IMR-90 (cell line): ENCODE data around the gene ARV1. TPM values are rescaled to one million over a fixed set of nuclear protein-coding genes. Genes with fewer than 3 reads are reported as not detected.

Experiments
- ATAC-seq: fragments of 200-7000 bp; cut with Tn5 transposase; 2 replicates; pipeline ENCODE4 v1.9.1; 2020; ENCODE audit warnings: low read depth, mild to moderate bottlenecking, moderate library complexity
- BruUV-seq: library from RNA; stranded (reverse); fragments of 400-500 nt; replicated peaks from 2 replicates; lab custom pipeline; 2021; lab: Mats Ljungman, UMichigan
- CTCF ChIA-PET: fragments of 300-600 bp; formaldehyde crosslinking; extraction: SDS; loops from one replicate; lab custom pipeline; 2021; ENCODE audit warnings: antibody characterized with exemption; lab: Yijun Ruan, JAX
- POLR2A ChIA-PET: fragments of 300-600 bp; sonication (Branson Sonifier 250); formaldehyde crosslinking; loops from one replicate; lab custom pipeline; 2022; ENCODE audit warnings: antibody characterized with exemption; ENCODE audit not compliant: unreplicated experiment; lab: Charles Lee
- DNase-seq: peaks from one replicate; pipeline ENCODE4 v3.0.0; 2013
- H2AFZ ChIP-seq: replicated peaks from 2 replicates; pipeline ENCODE3; 2013; ENCODE audit warnings: low read length, mild to moderate bottlenecking; ENCODE audit not compliant: poor library complexity
- H2AK5ac ChIP-seq: 2 replicates; pipeline ENCODE4 v1.6.1; 2013; ENCODE audit warnings: low read depth, low read length, inconsistent platforms
- H2AK9ac ChIP-seq: replicated peaks from 2 replicates; pipeline ENCODE3; 2013; ENCODE audit warnings: mild to moderate bottlenecking, low read depth, low read length, moderate library complexity; ENCODE audit not compliant: poor library complexity
- H2BK120ac ChIP-seq: 2 replicates; pipeline ENCODE4 v1.6.1; 2013; ENCODE audit warnings: low read depth, low read length, inconsistent platforms
- H2BK15ac ChIP-seq: 3 replicates; pipeline ENCODE4 v1.6.1; 2013; ENCODE audit warnings: low read depth, low read length, inconsistent platforms
- H2BK20ac ChIP-seq: 2 replicates; pipeline ENCODE4 v1.6.1; 2013; ENCODE audit warnings: low read depth, mild to moderate bottlenecking, inconsistent platforms, low read length, moderate library complexity
- H2BK5ac ChIP-seq: 2 replicates; pipeline ENCODE4 v1.6.1; 2013; ENCODE audit warnings: mild to moderate bottlenecking, low read depth, low read length, inconsistent platforms; ENCODE audit not compliant: poor library complexity, severe bottlenecking
- H3K14ac ChIP-seq: replicated peaks from 2 replicates; pipeline ENCODE4 v1.6.1; 2013; ENCODE audit warnings: low read depth, low read length, inconsistent platforms
- H3K18ac ChIP-seq: 2 replicates; pipeline ENCODE4 v1.6.1; 2013; ENCODE audit warnings: low read depth, low read length, control low read depth
- H3K23ac ChIP-seq: 2 replicates; pipeline ENCODE4 v1.6.1; 2013; ENCODE audit warnings: low read depth, low read length, inconsistent platforms
- H3K27ac ChIP-seq: 2 replicates; pipeline ENCODE4 v1.5.1; 2013; ENCODE audit warnings: mild to moderate bottlenecking, control low read depth, low read length; ENCODE audit not compliant: insufficient read depth
- H3K27me3 ChIP-seq: 2 replicates; pipeline ENCODE4 v1.6.1; 2013; ENCODE audit warnings: low read length; ENCODE audit not compliant: control insufficient read depth, insufficient read depth
- H3K36me3 ChIP-seq: 2 replicates; pipeline ENCODE4 v1.6.1; 2013; ENCODE audit warnings: low read length, mixed read lengths; ENCODE audit not compliant: control insufficient read depth, insufficient read depth
- H3K4ac ChIP-seq: 2 replicates; pipeline ENCODE4 v1.6.1; 2013; ENCODE audit warnings: low read depth, low read length, inconsistent platforms
- H3K4me1 ChIP-seq: 2 replicates; pipeline ENCODE4 v1.6.1; 2013; ENCODE audit warnings: low read length, mixed read lengths; ENCODE audit not compliant: control insufficient read depth, insufficient read depth
- H3K4me2 ChIP-seq: 2 replicates; pipeline ENCODE4 v1.6.1; 2013; ENCODE audit warnings: low read depth, mild to moderate bottlenecking, control low read depth, low read length, moderate library complexity
- H3K4me3 ChIP-seq: 2 replicates; pipeline ENCODE4 v1.5.1; 2013; ENCODE audit warnings: low read depth, mild to moderate bottlenecking, control low read depth, low read length, moderate library complexity; ENCODE audit not compliant: insufficient read depth
- H3K56ac ChIP-seq: 2 replicates; pipeline ENCODE4 v1.6.1; 2013; ENCODE audit warnings: low read length, inconsistent platforms; ENCODE audit not compliant: insufficient read depth; ENCODE audit errors: extremely low read depth
- H3K79me1 ChIP-seq, 2 experiments: 2 replicates each; pipeline ENCODE4 v1.6.1; 2013; ENCODE audit warnings: low read length in 2 of 2, inconsistent platforms in 1 of 2, low read depth in 1 of 2
- H3K9ac ChIP-seq: 2 replicates; pipeline ENCODE4 v1.6.1; 2013; ENCODE audit warnings: low read depth, low read length, control low read depth
- H3K9me1 ChIP-seq: 2 replicates; pipeline ENCODE4 v1.6.1; 2013; ENCODE audit warnings: low read length, inconsistent platforms; ENCODE audit not compliant: insufficient read depth
- H3K9me3 ChIP-seq: 2 replicates; pipeline ENCODE4 v1.6.1; 2013; ENCODE audit warnings: low read length; ENCODE audit not compliant: control insufficient read depth, insufficient read depth
- H4K20me1 ChIP-seq: 2 replicates; pipeline ENCODE4 v1.6.1; 2013; ENCODE audit warnings: low read length, inconsistent platforms; ENCODE audit not compliant: insufficient read depth
- H4K5ac ChIP-seq: 2 replicates; pipeline ENCODE4 v1.6.1; 2013; ENCODE audit warnings: mild to moderate bottlenecking, low read depth, low read length, control low read depth
- H4K8ac ChIP-seq, 2 experiments: 2 replicates each; pipeline ENCODE4 v1.6.1; 2013; ENCODE audit warnings: low read depth in 2 of 2, low read length in 2 of 2, control low read depth in 1 of 2, inconsistent platforms in 1 of 2
- H4K91ac ChIP-seq: 2 replicates; pipeline ENCODE4 v1.6.1; 2013; ENCODE audit warnings: low read depth, low read length, inconsistent platforms; ENCODE audit not compliant: insufficient read depth
- NFE2L2 ChIP-seq: fragments of 150-350 bp; IDR thresholded peaks from 2 replicates; pipeline ENCODE4 v1.6.1; 2016; ENCODE audit warnings: low read depth, mild to moderate bottlenecking, low read length
- USF2 ChIP-seq: fragments of 150-350 bp; IDR thresholded peaks from 2 replicates; pipeline ENCODE4 v1.6.1; 2017; ENCODE audit warnings: mild to moderate bottlenecking, antibody characterized with exemption, low read length, low read depth
- WGBS, 2 experiments: methylation state at CpG; one replicate each; pipeline versions ENCODE4 v1.1.5 to v1.1.7; 2013; ENCODE audit warnings: missing lambda C conversion rate in 2 of 2; ENCODE audit not compliant: insufficient read length in 1 of 2; ENCODE audit errors: extremely low coverage in 2 of 2; 5-methylcytosine and 5-hydroxymethylcytosine counted together
- dilution Hi-C: fragments of 300-500 bp; cut with HindIII; formaldehyde crosslinking; loops from one replicate; pipeline ENCODE4 v1.14.3; 2018; ENCODE audit warnings: low sequenced_read_pairs; ENCODE audit not compliant: unreplicated experiment
- in situ Hi-C: fragments of 300-500 bp; cut with MboI; formaldehyde crosslinking; loops from 3 replicates; pipeline ENCODE4 v1.14.3; 2019; ENCODE audit warnings: low sequenced_read_pairs, inconsistent platforms, mixed read lengths
- intact Hi-C: fragments of 100-400 bp; cut with micrococcal nuclease; formaldehyde crosslinking; loops from 2 replicates; pipeline ENCODE4 v1.10.0; 2022
- polyA plus RNA-seq, 3 experiments: library from polyadenylated mRNA; depleted of rRNA; stranded (reverse); fragments of >200 nt; gene quantifications; 2 replicates each; pipeline ENCODE4 v1.2.3, GENCODE V29; 2012; ENCODE audit warnings: low replicate concordance in 1 of 3
- total RNA-seq: library from RNA; depleted of rRNA; stranded (reverse); fragments of >200 nt; gene quantifications from 2 replicates; pipeline ENCODE4 v1.2.3, GENCODE V29; 2012

The ARV1 gene
- total and polyA plus RNA-seq, 2 of the 4 experiments (the other 2 are of a cell fraction), result 19.0 to 22.9 TPM

GRCh38 chr1:231044588-231044987 is 65.7 kb downstream of the ARV1 start:
- CTCF ChIA-PET, result no interaction called here
- Histone ChIP-seq H3K9ac (no peak overlapping the region), H3K27me3 (peaks cover 27% of the 10 kb centered on the region), H3K4me3 (no peak overlapping the region), H3K56ac (no peak overlapping the region), H3K79me1 (no peaks in the 10 kb centered on the region), H3K4me1 (peaks cover 5% of the 10 kb centered on the region; the same call in 1 of the 2 replicates), H2AFZ (no peak overlapping the region), H2BK5ac (no peak overlapping the region), H2AK9ac (no peak overlapping the region), H4K8ac (no peak overlapping the region), H3K36me3 (no peaks in the 10 kb centered on the region), H3K4me2 (no peak overlapping the region), H2AK5ac (no peak overlapping the region), H3K4ac (no peak overlapping the region), H3K14ac (no peak overlapping the region), H2BK20ac (no peak overlapping the region), H2BK15ac (no peak overlapping the region), H4K91ac (no peak overlapping the region), H4K20me1 (no peaks in the 10 kb centered on the region), H3K9me1 (no peaks in the 10 kb centered on the region), H3K23ac (no peak overlapping the region), H3K18ac (no peak overlapping the region), H3K27ac (no peak overlapping the region), H2BK120ac (no peak overlapping the region), H3K9me3 (peaks cover 9% of the 10 kb centered on the region), H4K5ac (no peak overlapping the region)
- no CpG with 5 or more reads among the region's 1 CpG for WGBS, 2 experiments
- ATAC-seq, result no peak
- intact Hi-C loops, result loop anchor here (5.0 kb wide), 1 partner anchor 177 kb away; the partner anchor contains the start of gene C1orf198
- dilution Hi-C loops, result no loop called here
- TF ChIP-seq NFE2L2 (no peak), USF2 (no peak)
- BruUV-seq, result no TSS peak
- DNase-seq, result no peak
- in situ Hi-C loops, result no loop called here
- POLR2A ChIA-PET, result no interaction called here
